ENCODE results near the gene FASTKD3.

- no peak for TF ChIP-seq NFRKB (IDR thresholded peaks at IDR 0.05)
- no peak for TF ChIP-seq ARNT (IDR thresholded peaks at IDR 0.05)
- TF ChIP-seq SP1 (IDR thresholded peaks at IDR 0.05) = no peak
Measured at GRCh38 chr5:7916171-7916804, 47.5 kb upstream of the FASTKD3 start.
